ENCODE measurements around the gene KRTAP10-4.
"Not testable (repeated sequence)": the region's sequence is repeated elsewhere in the genome, so short reads cannot be mapped to it uniquely, and the experiment has no call there.

GRCh38 chr21:44591801-44592130 lies 18.2 kb downstream of the KRTAP10-4 start:
- TF ChIP-seq CTCF, POLR2AphosphoS5, EP300, POLR2A (IDR thresholded peaks at IDR 0.05): not testable (repeated sequence)
